HG03066 (cell line): ENCODE results near the gene BCAT1.
"Not testable (repeated sequence)": the region's sequence is repeated elsewhere in the genome, so short reads cannot be mapped to it uniquely, and the experiment has no call there.

Experiments
- ATAC-seq: cut with Tn5 transposase; IDR thresholded peaks from one replicate; pipeline ENCODE4 v1.9.1; 2021; ENCODE audit warnings: low read depth; ENCODE audit not compliant: unreplicated experiment

Gene BCAT1

DNA sequence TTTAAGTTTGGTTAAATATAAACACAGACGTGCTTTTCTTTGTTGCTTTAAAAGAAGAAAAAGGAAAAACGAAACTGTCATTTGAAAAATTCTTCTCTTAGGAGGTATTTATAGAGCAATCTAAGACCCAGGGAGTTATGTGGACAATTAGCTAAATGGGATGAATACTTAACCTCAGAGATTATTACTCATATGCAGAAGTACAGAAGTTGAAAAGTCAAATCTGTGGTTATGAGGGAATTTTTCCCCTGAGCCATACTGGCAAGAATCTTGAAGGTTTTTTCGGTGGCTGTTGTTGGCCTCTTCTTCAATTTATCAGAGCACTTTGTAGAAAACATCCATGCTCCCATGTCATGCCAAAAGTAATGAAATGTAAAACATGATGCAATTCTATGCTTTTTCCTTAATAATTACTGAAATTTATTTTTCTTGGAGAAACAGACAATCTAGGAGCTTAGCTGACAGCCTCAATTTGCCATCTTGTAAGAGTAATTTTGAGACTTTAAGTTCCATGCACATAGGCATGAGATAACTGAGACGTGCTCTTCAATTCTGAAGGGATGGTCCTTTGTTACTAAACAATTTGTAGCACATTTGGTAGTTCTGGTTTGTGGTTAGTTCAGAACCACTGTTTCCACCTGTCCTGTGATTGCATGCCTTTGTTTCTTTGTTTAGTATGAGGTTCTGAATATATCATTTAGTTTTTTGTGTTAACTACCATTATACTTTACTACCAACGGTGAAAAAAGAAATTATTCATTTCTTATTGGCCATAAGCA lies 126.6 kb downstream of the BCAT1 start:
- ATAC-seq: peak; percentile 64

DNA sequence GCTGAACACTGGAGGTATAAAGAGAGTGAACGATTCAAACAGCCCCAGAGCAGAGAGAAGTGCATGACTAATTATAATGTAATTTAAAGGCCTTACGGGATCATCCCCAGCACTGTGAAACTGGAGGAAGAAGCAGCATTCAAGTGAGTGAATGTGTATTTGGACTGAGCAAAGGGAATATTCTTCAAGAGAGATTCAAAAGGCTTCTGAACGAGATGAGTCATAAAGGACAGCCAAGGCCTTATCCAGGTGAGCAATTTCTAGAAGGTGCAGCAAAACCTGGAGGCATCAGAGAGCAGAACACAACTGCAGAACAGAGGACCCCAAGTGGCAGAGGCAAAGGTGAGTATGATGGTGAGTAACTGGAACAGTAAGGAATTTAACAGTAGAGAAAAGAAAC lies 127.2 kb downstream of the BCAT1 start:
- peak; percentile 21 for ATAC-seq

GRCh38 chr12:24820872-24821271 lies 128.0 kb downstream of the BCAT1 start:
- ATAC-seq: no peak

- no peak for ATAC-seq
Measured at GRCh38 chr12:24818351-24818750, 130.6 kb downstream of the BCAT1 start.

DNA sequence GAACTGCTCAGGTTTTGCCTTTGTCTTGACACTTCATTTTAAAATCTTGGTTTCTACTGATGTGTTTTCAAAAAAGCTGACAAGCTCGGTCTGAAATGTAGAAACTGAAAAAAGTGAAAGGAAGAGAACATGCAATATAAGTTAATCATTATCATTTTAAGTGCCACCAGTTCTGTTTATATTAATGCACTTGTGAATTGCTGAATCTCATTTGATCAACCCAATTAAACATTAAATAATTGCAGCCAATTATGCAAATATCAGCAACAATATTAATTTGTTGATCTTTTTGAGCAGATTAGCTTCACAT lies 133.8 kb downstream of the BCAT1 start:
- peak; percentile 48 for ATAC-seq

GRCh38 chr12:24814379-24815113 lies 134.4 kb downstream of the BCAT1 start:
- peak; percentile 88 for ATAC-seq

DNA sequence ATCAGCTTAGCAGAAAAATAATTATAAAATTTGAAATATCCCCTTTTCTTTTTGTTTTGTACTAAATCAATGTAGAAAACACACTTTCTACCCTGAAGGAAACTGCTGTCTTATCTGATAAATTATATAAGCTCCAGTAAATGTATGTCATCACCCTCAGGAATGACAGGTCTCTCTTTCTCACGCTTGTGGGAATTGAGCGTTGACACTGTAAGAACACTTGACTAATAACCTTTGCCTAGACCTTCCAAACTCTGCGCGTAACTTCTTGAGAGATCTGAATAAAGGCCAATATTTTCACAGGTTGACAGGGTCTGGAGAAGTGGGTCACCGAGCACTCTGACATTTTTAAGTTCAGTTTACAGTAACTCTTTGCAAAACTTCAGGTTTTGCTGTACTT lies 138.5 kb downstream of the BCAT1 start:
- no peak for ATAC-seq

GRCh38 chr12:24809306-24809705 lies 139.6 kb downstream of the BCAT1 start:
- ATAC-seq: not testable (repeated sequence)

GRCh38 chr12:24808651-24809050 lies 140.2 kb downstream of the BCAT1 start:
- ATAC-seq: no peak

- no peak for ATAC-seq
Measured at GRCh38 chr12:24806386-24806785, 142.5 kb downstream of the BCAT1 start.

DNA sequence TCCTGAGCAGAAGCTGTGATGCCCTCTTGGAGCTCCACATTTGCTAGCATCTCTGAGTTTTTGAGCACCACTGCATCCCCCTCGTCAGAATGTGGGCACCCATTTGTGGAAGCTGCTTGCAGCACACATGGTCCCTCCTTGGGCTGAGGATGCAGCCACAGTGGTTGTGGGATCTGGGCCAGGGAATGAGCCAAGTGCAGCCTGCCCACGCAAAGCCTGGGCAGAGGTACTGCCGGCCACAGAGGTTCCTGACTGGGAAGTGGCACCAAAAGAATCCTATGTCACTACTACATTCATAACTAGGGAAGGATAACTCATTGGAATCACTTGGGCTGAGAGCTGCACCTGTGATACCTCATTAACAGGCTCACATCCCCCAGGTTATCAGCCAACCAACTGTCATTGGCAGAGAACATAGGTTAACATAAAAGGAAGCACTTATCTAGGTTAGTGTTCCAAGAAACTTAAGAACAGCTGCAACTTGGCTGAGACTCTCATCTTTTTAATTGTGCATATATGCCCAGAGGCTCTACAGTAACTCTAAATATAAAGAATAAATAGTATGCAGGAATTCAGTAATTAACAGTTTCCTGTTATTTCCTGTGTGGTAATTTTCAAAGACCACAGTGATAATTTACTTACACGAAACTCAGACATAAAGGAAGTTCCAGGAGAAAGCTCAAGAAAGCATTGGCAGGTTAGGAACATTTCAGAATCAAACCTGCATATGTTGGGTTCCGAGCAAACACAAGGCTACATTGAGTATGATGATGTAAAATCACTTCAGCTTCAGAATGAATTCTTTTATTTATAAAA lies 145.3 kb downstream of the BCAT1 start:
- ATAC-seq: no peak

- peak; percentile 84 for ATAC-seq
Measured at GRCh38 chr12:24798335-24798734, 150.6 kb downstream of the BCAT1 start.

GRCh38 chr12:24797901-24798300 lies 151.0 kb downstream of the BCAT1 start:
- ATAC-seq: peak; percentile 16

DNA sequence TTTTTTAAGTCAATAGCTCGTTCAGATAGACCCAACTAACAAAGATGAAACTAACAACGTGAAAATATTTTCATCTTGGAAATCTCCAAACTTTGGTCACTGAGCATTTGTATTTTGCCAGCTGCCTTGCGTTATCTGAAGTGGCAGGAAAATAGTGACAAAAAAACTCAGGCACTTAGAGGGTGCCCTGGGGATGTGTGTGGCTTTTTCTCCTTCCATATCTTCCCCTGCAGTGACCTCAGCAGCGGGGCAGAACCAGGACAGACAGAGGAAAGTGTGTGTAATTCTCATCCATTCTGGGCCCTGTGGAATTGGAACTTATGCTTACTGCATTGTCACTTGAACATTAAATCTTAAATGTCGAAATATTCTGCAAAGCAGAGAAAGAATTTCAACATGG lies 152.0 kb downstream of the BCAT1 start:
- ATAC-seq: no peak

- ATAC-seq: no peak
Measured at GRCh38 chr12:24795699-24796347, 153.1 kb downstream of the BCAT1 start.

DNA sequence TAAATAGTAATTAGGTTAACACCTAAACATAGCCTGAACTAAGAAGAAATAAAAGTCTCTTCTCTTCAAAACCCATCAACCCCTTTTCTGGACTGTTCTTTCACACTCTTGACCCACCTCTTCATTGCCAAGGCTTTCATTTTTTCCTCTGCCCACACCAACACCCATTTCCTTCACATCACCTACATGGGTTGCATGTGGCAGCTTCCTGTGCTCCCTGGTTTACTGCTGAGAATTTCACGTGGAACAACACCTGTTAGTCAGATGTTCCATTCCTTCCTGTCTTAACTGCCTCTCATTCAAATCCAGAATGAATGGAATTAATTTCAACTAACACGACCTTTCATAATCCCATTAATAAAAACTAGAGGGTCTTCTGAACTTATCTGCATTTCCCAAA lies 157.3 kb downstream of the BCAT1 start:
- no peak for ATAC-seq

GRCh38 chr12:24788886-24789285 lies 160.0 kb downstream of the BCAT1 start:
- ATAC-seq: no peak

DNA sequence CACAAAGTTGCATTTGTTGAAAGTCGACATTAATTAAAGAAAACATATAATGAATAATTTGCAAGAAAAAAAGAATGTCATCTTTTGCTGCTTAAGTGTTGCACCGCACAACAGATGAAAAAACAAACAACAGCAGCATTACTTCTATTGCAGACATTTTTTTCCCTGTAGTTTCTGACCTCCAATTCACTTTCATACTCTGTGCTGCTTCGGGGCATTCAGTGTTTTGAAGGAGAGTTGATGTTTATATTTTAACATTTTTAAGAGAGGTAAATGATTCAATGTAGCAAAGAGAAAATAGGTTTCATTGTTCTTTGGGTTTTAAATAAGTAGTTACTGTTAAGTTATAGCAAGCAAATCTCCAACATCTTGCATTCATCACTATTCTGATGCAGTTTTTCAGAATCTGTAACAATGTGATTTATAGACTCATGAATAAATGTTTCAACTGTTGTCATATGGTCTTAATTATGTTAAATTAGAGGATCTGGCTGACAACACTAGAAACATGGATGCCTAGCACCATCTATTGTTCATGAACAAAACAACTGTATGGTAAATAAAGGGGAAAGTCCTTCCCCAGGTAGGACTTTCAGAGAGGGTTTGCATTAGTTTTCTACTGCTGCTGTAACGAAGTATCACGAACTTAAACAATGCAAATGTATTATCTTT lies 168.1 kb downstream of the BCAT1 start:
- no peak for ATAC-seq

GRCh38 chr12:24778486-24779304 lies 170.2 kb downstream of the BCAT1 start:
- peak; percentile 74 for ATAC-seq
